ENCODE measurements around the gene THSD7B.

Gene THSD7B

DNA sequence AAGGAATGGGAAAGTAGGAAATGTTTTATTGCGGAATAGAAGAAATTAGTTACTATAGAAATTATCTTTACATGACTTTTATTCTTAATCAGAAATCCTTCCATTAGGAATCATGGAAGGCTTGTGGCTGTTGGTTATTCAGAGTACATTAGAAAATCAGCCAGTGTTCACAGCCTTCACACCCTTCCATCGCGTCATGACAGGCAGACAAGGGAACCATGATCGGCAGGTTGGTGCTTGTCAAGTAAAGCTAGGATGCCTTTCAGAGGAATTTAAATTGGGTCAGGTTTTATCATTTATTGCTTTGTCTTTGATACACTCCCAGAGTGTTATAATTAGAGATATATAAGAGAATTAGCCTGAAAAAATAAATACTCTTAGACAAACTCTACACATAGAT lies 400.6 kb downstream of the THSD7B start:
- DNase-seq: no peak

DNA sequence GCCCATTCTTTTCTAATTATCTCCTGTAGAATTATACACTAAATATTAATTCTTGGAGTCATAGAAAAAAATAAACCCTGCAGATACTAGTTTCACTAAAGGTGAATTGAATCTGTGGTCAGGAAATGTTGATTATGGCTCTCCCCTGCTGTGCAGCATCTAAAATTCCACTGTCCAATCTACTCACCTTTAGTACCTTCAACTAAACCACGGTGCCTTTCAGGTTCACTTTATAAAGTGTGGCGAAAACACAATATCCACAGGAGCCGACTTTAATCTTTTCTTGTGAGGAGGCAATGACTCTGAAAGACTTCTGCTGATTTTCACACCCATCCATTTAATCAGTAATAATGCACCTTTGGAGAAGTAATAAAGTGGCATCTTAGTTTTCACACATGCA lies 402.3 kb downstream of the THSD7B start:
- DNase-seq: no peak

DNA sequence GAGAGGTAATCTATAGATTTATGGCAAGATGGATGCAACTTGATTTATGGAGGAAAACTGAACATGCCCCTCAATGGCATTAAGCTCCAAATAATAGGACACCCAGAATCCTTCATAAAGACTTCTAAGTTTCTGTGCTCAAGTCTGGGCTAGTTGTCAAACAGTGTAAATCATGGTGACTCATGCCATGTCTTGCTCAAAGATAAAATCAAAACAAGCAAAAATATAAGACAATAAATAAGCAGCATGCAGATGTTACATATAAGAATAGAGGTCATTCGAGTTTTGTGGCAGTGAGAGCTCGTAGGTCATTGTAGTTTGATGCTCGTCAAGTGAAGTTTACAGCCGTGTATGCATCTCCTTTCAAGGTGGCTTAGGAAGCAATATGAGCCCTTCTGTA lies 403.2 kb downstream of the THSD7B start:
- DNase-seq: no peak

DNA sequence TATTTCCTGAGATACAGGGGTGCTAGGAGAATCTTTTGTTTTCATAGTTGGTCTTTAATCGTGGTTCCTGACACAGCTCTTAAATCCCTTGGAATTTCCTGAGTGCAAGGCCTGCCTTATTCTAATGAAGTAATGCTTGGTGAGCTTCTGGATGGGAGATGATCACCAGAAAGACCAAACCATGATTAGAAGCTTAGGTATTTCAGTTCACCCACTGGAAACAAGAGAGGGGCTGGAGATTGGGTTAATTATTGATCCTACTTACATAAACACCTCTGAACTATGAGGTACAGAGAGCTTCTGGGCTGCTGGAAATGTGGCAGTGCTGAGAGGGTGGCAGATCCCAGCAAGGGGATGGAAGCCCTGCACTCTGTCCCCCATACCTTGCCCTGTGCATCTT lies 406.8 kb downstream of the THSD7B start:
- DNase-seq: no peak

DNA sequence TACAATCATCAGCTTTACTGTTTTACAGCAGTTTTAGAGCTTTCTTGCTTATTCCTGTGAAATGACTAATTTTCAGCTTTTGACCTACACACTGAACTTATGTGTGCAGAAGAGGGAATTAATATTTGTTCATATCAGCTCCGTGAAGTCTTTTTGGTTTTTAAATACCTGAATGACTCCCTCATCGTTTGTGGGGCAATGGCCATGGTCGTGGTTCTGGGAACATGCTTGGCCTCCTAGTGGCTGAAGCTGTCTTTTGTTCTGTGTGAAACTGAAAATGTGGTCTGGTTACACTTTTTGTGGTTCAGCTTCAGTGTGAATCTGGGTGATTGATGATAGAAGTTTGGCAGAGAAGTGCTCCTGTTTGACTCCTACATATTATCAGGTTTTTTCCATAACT lies 408.1 kb downstream of the THSD7B start:
- no peak for DNase-seq

DNA sequence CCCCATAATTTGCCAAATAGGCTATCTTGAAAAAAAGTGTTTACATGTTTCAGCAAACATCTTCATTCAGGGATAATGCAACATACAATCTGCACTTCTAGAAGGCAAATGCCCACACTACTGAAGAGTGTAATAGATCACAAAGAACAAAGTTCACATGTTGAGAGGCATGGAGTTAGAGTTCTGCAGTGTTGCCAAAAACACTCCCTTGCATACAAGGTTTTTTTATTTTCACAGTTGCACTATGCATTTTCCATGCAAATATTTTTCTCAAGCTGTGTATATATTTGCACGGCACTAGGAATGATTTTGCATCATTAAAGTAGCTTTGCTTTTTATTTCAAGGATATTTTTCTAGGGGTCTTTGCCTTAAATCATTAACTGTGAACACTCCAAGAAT lies 409.9 kb downstream of the THSD7B start:
- no peak for DNase-seq

DNA sequence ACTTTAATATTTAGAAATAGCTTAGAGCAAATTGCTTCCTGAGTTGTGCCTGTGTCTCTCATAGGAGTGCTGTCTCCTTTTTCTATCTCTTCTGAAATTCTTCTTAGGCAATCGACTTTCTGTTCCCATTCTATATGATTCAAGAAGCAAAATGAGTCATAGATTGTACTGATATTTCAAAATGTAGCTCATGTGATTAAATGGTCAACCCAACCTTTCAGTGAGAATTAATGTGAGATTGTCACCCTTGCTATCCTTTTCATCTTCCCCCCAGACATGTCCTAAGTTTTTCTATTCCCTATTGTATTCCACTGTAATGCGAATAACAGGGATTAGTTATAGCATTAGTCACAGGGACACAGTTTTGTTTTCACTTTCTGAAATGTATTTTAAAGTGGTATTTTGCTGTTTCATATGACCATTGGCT lies 413.6 kb downstream of the THSD7B start:
- DNase-seq: no peak

DNA sequence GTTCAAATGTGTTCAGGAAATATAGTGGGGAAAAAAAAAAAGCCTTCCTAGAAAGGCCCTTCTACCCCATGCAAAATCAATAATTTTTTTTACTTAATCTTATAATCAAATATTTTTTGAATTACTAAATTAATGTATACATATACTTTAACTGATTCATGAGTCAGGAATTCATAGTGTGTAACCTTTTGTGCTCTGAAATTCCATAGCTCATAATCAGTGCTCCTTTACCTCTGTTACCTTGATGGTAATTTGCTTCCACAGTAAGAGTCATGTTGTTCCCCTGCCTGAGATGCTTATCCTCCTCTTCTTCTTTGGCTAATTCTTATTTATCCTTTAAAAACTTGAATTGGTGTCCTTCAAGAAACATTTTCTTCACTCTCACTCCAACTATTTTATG lies 414.2 kb downstream of the THSD7B start:
- DNase-seq: no peak

DNA sequence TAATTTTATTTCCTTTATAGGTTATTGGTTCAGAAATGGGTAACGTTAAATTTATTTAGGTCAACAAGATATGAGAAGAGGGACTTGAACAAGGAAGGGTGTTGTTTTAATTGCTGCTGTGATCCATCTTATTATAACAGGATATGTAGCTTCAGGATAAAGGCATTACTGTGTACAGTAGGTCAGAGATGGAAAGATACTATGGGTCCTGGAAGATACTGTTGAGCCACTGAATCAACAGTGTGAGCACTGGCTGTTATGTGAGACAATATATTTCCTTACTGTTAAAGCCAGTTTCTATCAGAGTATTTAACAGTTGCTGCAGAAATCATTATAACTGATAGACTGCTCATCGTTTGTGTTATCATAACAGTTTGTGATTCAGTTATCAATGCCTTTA lies 414.7 kb downstream of the THSD7B start:
- DNase-seq: no peak

DNA sequence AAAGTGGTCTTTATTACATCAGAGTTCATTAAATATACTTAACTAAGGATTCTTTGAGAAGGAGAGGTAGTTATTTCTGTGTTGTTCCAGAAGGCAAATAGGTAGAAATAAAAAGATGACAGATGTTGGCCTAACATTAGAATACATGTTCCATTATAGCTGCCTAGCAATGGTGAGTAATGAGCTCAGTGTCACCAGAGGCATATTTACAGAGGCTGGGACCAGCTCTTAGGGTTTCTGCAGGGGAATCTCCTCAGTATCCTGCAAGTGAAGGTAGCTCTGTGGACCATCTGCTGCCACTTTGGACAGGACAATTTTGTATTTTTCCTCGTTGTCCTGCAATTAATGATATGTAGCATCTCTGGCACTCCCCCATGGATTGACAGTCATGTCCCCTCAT lies 416.0 kb downstream of the THSD7B start:
- DNase-seq: no peak

DNA sequence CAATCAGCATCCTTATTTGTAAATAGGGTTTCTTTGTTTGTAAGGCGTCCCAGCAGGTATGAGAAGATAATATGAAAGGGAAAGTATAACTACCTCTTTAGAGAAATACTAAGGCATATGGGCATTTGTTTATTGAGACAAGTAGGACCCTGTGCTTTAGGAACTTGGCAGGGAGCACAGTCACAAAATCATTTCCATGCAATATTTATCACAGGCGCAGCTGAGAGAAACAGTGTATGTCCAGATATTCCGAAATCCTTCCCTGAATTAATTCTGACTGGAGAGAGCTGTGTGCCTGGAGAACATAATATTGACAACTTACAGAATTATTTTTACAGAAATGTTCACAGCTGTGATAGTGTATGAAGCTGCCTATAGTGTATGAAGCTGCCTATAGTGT lies 416.7 kb downstream of the THSD7B start:
- DNase-seq: no peak

DNA sequence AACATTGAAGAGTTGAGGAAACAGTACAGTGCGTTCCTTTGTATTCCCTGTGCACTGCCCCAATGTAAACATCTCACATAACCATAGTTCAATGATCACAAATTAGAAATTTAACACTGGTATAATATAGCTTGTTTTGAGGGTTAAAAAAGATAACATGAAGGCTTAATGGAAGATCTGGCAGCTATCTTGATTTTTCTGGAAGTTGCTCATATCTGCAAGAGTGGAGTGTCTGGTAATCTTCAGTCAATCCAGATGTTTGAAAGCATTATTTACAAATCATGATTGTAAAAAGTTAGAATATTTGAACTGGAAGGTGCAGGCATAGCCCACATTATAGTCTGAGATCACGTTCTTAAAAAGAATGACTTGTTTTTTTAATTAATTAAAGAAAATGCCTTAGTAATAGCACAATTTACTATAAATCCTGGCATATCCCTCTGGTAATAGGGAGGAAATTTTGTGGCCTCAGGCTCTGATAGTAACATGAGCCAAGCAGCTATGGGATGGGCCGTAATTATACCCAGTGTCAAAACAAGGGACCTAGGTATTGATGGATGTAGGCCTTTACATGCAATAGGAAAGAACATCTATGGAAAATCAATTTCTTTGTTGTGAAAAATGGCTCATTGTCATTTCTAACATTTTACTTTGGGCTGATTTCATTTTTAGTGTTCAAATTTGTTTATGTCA lies 418.0 kb downstream of the THSD7B start:
- DNase-seq: no peak

DNA sequence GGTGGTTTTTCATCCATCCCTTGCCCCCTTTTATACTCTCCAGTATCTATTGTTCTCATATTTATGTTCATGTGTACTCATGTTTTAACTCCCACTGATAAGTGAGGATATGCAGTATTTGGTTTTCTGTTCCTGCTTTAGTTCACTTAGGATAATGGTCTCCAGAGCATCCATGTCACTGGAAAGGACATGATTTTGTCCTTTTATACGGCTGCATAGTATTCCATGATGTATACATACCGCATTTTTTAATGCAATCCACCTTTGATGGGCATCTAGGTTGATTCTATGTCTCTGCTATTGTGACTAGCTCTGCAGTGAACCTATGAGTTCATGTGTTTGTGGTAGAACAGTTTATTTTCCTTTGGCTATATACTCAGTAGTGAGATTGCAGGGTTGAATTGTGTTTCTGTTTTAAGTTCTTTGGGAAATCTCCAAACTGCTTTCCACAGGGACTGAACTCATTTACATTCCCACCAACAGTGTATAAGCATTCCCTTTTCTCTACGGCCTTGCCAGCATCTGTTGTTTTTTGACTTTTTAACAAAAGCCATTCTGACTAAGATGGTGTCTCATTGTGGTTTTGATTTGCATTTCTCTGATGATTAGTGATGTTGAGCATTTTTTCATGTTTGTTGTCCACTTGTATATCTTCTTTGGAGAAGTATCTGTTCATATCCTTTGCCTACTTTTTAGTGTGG lies 420.2 kb downstream of the THSD7B start:
- no peak for DNase-seq

DNA sequence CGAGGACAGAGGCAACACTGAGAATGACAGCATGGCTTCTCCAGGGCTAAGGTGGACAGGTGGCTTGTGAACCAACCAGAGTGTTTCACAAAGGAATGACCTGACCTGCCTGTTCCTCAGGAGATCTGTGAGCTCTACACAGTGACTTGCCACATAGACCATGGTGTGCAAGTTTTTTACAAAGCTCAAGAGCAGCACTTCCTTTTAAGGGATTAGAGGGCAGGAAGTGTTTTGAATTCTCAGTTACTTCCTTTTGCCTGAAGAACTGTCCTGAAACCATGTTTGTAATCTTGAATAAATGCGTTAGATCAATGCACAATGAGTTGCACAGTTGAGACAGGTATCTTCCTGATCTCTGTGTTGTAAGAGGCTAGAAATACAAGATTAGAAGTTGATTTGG lies 421.9 kb downstream of the THSD7B start:
- DNase-seq: no peak

DNA sequence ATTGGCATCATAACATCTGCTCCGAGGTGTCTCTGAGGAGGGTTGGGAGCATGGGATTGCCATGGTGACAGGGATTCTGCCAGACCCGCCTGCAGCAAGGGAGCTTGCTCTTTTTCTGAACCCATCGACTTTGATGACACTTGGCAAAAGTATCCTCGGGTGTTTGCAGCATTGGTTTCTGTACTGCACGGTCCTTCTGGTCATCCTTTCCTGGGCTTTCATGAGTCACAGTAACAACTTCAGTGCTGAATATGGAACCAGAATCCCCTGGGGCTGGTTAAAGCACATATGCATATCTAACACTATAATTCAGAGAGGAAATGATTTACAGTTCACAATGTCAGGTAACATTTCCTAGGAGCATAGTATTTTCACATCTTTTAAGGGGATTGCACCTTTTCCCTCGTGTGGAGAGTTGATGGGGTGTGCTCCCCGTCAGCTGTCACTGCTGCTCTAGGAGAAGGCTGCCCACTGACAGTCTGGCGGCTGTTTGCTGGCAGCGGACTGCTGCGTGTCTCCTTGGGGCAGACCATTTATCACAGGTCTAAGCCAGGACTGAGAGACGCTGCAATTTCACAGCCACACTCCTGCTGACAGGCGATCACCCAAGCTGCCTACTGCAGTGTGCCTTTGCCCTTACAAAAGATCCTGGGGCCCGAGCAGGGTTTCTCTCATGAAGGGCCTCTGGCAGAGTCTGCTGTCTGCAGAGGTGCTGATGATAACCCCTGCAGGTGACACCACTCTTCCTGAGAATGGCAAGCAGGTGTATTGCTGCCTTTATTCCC lies 425.3 kb downstream of the THSD7B start:
- DNase-seq: no peak

DNA sequence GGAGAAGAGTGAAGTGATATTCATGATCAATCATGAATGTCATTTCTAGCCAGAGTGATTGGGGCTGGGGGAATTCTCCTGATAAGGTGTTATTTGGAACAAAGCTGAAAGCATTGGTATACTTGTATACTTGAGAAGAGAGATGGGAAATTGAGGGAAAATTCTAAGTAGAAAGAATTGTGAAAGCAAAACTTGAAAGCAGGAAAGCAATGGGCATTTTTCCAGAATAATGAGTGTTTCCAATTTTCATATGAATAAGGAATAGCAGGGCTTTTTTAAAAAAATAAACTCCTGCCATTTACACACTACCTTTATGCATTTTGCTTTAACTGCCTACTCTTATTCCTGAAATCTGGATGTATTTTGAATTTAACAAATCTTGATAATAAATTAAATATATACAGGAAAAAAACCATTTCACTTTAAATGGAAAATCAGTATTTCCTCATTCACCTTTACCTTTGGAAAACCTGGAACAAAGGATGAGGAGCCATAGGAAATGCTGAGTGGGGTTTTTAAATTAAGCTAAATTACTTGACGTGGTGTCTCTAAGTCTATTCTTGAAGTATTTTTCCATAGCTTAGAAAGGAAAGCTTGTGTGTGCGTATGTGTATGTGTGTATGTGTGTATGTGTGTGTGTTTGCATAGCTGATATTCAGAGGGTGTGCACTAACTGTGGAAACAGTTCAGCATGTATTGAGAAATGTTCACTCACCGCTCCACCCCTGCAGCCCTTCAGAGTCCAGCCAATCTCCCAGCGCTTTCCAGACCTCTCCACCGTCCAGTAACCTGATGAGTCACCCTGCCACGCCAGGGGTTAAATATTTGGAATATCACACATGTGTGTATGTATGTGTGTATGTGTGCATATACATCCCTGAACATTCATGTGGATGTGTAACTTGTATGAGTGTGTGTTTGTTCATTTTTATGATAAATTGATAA lies 427.3 kb downstream of the THSD7B start:
- DNase-seq: no peak

DNA sequence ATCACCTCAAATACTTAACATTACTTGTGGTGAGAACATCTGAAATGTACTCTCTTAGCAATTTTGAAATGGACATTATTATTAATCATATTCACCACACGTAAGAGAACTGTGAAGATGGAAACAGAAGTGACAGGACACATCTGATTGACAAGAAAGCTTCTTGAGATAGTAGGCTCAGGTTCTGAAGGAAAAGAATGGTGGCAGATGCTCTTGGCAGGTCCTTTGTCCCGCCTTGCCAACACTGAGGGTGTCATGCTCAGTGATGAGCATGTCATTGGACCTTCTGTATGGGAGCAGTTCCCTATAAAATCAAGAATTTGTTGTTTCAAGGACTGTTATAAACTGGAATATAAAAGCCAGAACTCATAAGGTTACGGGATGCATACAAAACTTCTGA lies 428.1 kb downstream of the THSD7B start:
- no peak for DNase-seq

DNA sequence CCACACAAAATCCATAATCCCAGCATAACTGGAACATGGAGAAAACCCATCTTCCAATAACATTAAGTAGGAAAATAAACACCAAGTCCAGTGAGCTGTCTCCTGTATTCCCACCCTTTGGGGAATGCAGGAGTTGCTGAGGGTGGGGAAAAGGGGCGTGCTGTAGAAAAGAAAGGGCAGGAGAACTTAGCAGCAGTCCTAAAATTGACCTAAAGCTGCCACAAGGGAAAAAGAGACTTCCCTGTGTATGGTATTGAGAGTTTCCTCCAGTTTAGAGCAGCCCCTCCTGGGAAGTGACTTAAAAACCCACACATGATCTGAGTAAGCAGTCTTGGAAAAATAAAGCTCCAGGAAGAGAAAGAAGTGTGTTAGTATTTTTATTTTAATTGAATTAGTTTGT lies 428.8 kb downstream of the THSD7B start:
- DNase-seq: no peak

DNA sequence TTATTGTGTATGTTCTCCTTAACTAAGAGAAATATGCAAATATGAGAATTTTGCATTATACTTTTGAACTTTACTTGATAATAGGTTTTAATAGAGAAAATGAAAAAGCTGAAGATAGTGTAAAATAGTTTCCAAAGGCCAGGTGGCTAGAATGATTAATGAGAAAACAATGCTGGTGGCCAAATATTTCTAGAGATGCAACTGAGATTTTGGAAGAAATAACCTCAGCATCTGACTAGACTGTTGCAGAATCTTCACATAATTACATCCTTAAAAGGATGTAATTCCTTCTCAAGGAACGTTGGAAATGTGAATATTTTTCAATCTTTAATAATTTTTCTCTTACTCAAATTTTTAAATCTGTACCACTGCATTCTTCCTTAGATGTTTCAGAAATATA lies 434.4 kb downstream of the THSD7B start:
- no peak for DNase-seq

DNA sequence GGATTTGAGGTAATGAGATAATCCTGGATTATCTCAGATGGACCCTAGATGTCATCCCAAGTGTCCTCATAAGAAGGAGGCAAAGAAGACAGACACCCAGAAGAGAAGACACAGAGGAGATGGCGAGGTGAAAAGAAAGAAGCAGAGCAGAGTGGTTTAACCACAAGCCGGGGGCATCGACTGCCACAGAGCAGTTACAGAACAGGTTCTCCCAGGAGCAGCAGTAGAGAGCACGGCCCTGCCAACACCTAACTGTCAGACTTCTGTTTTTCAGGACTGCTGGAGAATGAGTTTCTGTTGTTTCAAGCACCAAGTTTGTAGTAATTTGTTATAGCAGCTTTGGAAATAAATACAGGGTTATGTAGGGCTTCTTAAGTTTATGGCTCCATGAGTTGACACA lies 437.0 kb downstream of the THSD7B start:
- DNase-seq: no peak

DNA sequence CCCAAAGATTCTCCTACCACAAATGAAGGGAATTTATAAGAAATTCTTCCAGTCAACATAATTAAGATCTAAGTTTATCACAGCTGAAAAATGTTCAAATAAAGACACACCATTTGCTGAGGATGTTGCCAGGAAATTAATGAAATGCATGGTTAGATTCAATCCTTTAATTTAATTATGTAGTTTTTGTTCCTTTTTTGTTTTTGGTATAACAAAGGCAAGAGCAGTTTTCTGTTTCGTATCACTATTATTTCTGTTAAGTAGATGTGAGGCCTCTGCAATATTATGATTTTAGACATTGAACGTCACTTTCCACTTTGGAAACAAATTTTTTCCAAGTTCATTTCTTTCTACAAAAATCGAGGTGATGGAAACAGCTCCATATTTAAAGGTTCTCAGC lies 440.0 kb downstream of the THSD7B start:
- DNase-seq: no peak

DNA sequence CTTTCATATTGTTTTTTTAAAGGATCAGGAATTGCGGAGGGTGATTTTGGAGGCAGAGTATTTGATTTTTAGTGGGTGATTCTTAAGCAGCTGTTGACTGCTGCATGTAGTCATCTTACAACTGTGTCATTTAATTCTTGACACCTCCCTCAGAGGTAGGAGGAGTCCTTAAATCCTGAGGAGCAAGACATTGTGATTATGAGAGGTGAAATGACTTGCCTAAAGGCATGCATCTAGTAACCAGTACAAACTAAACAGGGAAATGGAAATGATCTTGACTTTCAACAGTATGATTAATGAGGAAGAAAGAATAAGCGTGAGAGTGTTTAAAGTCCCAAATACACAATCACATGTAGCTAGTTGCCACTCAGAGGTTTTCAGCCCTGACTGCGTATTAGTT lies 440.7 kb downstream of the THSD7B start:
- DNase-seq: no peak

DNA sequence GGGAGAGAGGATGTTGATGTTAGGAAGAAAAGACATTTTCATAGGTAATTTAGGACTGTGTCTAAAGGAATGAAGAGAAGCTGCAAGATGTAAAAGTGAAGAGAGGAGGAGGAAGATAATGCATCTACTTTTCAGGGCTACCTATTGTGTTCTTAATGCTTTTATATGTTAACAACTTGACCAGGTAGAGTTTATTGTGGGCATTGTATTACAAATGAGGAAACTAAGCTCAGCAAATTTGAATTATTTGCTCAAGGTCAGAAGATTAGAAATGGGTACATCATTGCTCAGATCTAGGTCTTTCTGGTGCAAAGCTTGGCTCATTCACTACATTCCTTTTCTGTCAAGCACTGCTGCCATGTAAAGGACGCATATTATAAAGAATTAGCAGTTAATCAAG lies 441.7 kb downstream of the THSD7B start:
- no peak for DNase-seq
